Measurements from ENCODE around the gene SLC16A4. TPM values are rescaled to one million over a fixed set of nuclear protein-coding genes. Genes with fewer than 3 reads are reported as not detected.
"Not testable (repeated sequence)": the region's sequence is repeated elsewhere in the genome, so short reads cannot be mapped to it uniquely, and the experiment has no call there.

Gene SLC16A4
- total and polyA plus RNA-seq, 2 donors, result 0.71 to 2.8 TPM

DNA sequence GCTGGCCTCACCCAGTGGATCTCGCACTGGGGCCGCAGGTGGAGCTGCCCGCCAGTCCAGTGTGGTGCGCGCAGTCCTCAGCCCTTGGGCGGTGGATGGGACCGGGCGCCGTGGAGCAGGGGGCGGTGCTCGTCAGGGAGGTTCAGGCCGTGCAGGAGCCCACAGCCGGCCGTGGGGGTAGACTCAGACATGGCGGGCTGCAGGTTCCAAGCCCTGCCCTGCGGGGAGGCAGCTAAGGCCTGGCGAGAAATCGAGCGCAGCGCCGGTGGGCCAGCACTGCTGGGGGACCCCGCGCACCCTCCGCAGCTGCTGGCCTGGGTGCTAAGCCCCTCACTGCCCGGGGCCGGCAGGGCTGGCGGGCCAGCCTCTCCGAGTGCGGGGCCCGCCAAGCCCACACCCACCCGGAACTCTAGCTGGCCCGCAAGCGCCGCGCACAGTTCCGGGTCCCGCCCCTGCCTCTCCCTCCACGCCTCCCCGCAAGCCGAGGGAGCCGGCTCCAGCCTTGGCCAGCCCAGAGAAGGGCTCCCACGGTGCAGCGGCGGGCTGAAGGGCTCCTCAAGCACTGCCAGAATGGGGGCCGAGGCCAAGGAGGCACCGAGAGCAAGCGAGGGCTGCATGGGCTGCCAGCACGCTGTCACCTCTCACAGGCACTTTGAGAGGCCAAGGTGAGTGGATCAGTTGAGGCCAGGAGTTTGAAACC lies 5.6 kb upstream of the SLC16A4 start:
- not testable (repeated sequence) for H3K4me1 ChIP-seq (ENCODE audit: control insufficient read depth in 2 of 2, insufficient read depth in 2 of 2, low read length in 2 of 2); DNase-seq (ENCODE audit: low read depth in 6 of 9, low spot score in 9 of 9); H3K27ac ChIP-seq (ENCODE audit: low read depth in 1 of 2, low read length in 1 of 2); H3K4me3 ChIP-seq (ENCODE audit: low read length in 2 of 2); H3K27me3 ChIP-seq (ENCODE audit: control insufficient read depth in 2 of 2, insufficient read depth in 1 of 2, low read length in 1 of 2); H3K9me3 ChIP-seq (ENCODE audit: control insufficient read depth in 2 of 2, insufficient read depth in 1 of 2, low read length in 1 of 2)
- peaks cover 14 to 33% of the 10 kb centered on the region in 2 donors for H3K36me3 ChIP-seq (ENCODE audit: control insufficient read depth in 2 of 2, insufficient read depth in 2 of 2, low read length in 1 of 2)
- 97% methylated on average over 48 of the region's 48 CpGs for WGBS

DNA sequence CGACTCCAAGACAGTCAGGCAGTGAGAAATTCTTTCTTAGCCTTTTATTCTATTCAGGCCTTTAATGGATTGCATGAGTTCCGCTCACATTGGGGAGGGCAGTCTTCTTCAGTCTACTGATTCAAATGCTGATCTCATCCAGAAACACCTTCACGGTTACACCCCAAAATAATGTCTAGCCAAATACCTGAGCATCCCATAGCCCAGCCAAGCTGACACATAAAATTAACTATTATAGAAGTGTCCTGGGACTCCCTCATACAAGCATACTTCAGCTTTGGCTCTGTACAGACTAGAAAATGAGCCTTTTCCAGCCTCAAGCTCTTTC lies 3.6 kb upstream of the SLC16A4 start:
- Histone ChIP-seq H3K27me3 (ENCODE audit: control insufficient read depth in 2 of 2, insufficient read depth in 1 of 2, low read length in 1 of 2) (no peaks in the 10 kb centered on the region), H3K4me3 (ENCODE audit: low read length in 2 of 2) (no peak overlapping the region), H3K9me3 (ENCODE audit: control insufficient read depth in 2 of 2, insufficient read depth in 1 of 2, low read length in 1 of 2) (no peaks in the 10 kb centered on the region), H3K36me3 (ENCODE audit: control insufficient read depth in 2 of 2, insufficient read depth in 2 of 2, low read length in 1 of 2) (peaks cover 4 to 22% of the 10 kb centered on the region in 2 donors), H3K4me1 (ENCODE audit: control insufficient read depth in 2 of 2, insufficient read depth in 2 of 2, low read length in 2 of 2) (no peaks in the 10 kb centered on the region), H3K27ac (ENCODE audit: low read depth in 1 of 2, low read length in 1 of 2) (no peak overlapping the region)
- DNase-seq (ENCODE audit: low read depth in 6 of 9, low spot score in 9 of 9), result no peak
- 98% methylated on average over 3 of the region's 3 CpGs for WGBS

DNA sequence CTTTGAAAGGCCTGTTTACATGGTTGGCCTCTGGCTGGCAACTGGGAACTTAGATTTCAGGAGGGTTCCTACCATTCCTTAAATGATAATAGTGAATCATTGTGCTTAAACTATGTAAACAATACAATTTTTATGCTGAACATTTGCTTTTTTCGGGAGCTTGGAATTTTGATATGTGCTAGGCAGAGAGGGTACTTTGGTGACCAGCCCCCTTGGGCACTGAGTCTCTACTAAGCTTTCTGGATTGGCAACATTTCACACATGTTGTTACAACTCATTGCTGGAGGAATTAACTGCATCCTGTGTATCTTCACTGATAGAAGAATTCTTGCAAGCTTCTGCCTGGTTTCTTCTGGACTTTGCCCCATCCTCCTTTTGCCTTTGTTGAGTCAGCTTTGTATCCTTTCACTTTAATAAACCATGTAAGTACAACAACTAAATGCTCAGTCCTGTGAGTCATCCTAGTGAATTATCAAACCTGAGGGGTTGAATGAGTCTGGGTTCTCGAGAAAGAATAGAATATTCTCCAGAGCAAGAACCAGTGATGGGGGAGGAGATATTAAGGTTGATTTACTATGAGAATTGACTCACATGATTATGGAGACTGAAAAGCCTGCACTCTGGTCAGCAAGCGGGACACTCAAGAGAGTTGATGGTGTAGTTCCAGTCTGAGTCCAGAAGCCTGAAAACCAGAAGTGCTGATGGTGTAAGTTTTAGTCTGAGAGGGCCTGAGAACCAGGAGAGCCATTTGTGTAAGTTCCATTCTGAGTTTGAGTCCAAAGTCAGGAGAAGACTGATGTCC lies 3.1 kb upstream of the SLC16A4 start:
- no peaks in the 10 kb centered on the region for H3K4me1 ChIP-seq (ENCODE audit: control insufficient read depth in 2 of 2, insufficient read depth in 2 of 2, low read length in 2 of 2)
- H3K4me3 ChIP-seq (ENCODE audit: low read length in 2 of 2), result no peak overlapping the region
- H3K9me3 ChIP-seq (ENCODE audit: control insufficient read depth in 2 of 2, insufficient read depth in 1 of 2, low read length in 1 of 2), result no peaks in the 10 kb centered on the region
- H3K27me3 ChIP-seq (ENCODE audit: control insufficient read depth in 2 of 2, insufficient read depth in 1 of 2, low read length in 1 of 2), result no peaks in the 10 kb centered on the region
- peaks cover 6 to 22% of the 10 kb centered on the region in 2 donors for H3K36me3 ChIP-seq (ENCODE audit: control insufficient read depth in 2 of 2, insufficient read depth in 2 of 2, low read length in 1 of 2)
- WGBS, result 95% methylated on average over 3 of the region's 3 CpGs
- DNase-seq (ENCODE audit: low read depth in 6 of 9, low spot score in 9 of 9), result no peak
- no peak overlapping the region for H3K27ac ChIP-seq (ENCODE audit: low read depth in 1 of 2, low read length in 1 of 2)

DNA sequence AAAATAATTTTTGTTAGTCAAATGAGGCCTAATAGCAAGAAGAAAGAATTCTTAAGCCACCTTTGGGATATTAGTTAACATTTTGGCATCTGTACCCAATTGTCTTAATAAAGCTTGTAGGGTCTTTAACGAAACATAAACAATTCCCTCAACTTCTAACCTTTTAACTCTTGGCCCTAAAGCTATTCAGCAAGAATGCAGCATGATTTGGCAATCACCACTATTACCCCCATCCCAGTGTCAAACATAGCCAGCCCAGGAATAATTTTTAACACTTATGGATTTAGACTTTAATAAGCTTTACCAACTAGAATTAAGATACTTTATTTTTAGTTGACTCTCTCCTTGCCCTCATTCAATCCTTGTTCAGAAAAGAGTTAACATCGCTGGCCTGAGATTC lies 2.5 kb upstream of the SLC16A4 start:
- Histone ChIP-seq H3K27me3 (ENCODE audit: control insufficient read depth in 2 of 2, insufficient read depth in 1 of 2, low read length in 1 of 2) (no peaks in the 10 kb centered on the region), H3K4me1 (ENCODE audit: control insufficient read depth in 2 of 2, insufficient read depth in 2 of 2, low read length in 2 of 2) (no peaks in the 10 kb centered on the region), H3K9me3 (ENCODE audit: control insufficient read depth in 2 of 2, insufficient read depth in 1 of 2, low read length in 1 of 2) (no peaks in the 10 kb centered on the region), H3K36me3 (ENCODE audit: control insufficient read depth in 2 of 2, insufficient read depth in 2 of 2, low read length in 1 of 2) (peaks cover 5 to 18% of the 10 kb centered on the region in 2 donors), H3K27ac (ENCODE audit: low read depth in 1 of 2, low read length in 1 of 2) (no peak overlapping the region), H3K4me3 (ENCODE audit: low read length in 2 of 2) (no peak overlapping the region)
- DNase-seq (ENCODE audit: low read depth in 6 of 9, low spot score in 9 of 9), result no peak
- over 99% methylated on average over 2 of the region's 2 CpGs for WGBS

DNA sequence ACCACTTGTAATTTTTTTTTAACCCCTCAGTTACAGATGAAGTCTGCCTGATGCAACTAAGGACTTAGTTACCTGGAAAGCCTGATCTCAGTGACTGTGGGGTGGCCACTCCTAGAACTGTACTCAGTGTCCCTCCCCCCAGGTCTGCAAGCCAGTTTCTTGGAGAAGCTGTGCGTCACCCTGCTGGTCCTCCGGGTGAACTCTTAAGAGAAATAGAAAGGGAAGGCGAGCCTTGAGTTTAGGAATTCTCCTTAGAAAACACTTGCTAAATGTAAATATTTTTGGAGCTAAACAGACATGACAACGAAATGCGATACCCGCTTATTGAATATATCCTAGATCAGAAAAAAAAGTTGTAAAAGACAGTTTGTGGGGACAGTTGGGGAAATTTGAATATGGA lies 730 bp downstream of the SLC16A4 start:
- no peaks in the 10 kb centered on the region for H3K4me1 ChIP-seq (ENCODE audit: control insufficient read depth in 2 of 2, insufficient read depth in 2 of 2, low read length in 2 of 2)
- 95% methylated on average over 6 of the region's 6 CpGs for WGBS
- H3K9me3 ChIP-seq (ENCODE audit: control insufficient read depth in 2 of 2, insufficient read depth in 1 of 2, low read length in 1 of 2), result no peaks in the 10 kb centered on the region
- no peaks in the 10 kb centered on the region for H3K27me3 ChIP-seq (ENCODE audit: control insufficient read depth in 2 of 2, insufficient read depth in 1 of 2, low read length in 1 of 2)
- peaks cover 9 to 10% of the 10 kb centered on the region in 2 donors for H3K36me3 ChIP-seq (ENCODE audit: control insufficient read depth in 2 of 2, insufficient read depth in 2 of 2, low read length in 1 of 2)
- no peak overlapping the region for H3K27ac ChIP-seq (ENCODE audit: low read depth in 1 of 2, low read length in 1 of 2)
- no peak overlapping the region for H3K4me3 ChIP-seq (ENCODE audit: low read length in 2 of 2)
- no peak for DNase-seq (ENCODE audit: low read depth in 6 of 9, low spot score in 9 of 9)

DNA sequence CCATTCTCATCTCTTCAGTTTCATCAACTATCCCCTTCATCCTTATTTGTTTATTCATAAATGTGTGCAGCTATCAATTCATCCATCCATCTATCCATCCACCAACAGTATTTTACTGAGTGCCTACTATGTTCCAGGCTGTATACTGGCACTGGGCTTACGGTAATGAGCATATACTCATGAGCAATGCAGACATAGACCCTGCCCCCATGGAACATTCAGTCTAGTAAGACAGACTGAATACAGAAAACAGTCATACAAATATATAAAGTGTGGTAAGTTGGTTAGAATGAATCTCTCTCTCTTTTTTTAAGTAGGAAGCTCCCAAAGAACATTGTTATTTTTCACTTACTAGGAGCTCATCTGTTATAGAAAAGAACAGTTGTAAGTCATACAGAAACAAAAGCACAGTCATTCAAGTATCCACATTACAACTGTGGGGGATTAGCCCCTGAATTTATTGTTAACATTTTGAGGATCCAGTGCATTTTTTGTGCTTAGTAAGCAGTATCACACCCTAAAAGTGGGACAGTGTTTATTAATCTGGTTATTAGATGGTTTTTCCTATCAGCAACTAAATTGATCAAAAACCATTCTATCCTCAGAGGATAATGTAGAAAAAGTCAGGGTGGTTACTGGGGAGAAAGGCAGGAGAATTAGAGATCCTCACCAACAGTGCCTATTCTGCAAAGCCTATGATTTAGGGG lies 3.6 kb downstream of the SLC16A4 start:
- Histone ChIP-seq H3K9me3 (ENCODE audit: control insufficient read depth in 2 of 2, insufficient read depth in 1 of 2, low read length in 1 of 2) (no peaks in the 10 kb centered on the region), H3K27me3 (ENCODE audit: control insufficient read depth in 2 of 2, insufficient read depth in 1 of 2, low read length in 1 of 2) (no peaks in the 10 kb centered on the region), H3K4me1 (ENCODE audit: control insufficient read depth in 2 of 2, insufficient read depth in 2 of 2, low read length in 2 of 2) (peaks cover 0 to 3% of the 10 kb centered on the region in 2 donors), H3K36me3 (ENCODE audit: control insufficient read depth in 2 of 2, insufficient read depth in 2 of 2, low read length in 1 of 2) (peaks cover 10 to 16% of the 10 kb centered on the region in 2 donors), H3K27ac (ENCODE audit: low read depth in 1 of 2, low read length in 1 of 2) (no peak overlapping the region), H3K4me3 (ENCODE audit: low read length in 2 of 2) (no peak overlapping the region)
- DNase-seq (ENCODE audit: low read depth in 6 of 9, low spot score in 9 of 9), result no peak
- WGBS, result 99% methylated on average over 1 of the region's 1 CpG

DNA sequence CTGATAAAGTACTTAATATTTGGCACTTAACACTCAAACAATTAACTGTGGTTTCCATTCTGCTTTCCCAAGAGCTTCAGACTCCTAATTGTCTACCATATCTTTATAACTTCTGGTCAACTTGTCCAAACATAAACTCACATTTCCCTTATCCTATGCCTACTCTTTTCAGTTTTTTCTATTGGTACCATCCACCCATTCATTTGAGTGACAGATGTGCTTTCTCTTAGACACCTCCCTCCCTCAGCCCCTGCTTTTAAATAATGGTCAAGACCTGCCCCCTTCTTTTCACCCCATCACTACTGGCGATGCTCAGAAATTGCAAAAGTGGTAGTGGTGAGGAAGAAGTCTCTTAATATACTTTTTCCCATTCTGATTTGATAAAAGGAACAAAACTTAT lies 5.5 kb downstream of the SLC16A4 start:
- Histone ChIP-seq H3K4me1 (ENCODE audit: control insufficient read depth in 2 of 2, insufficient read depth in 2 of 2, low read length in 2 of 2) (peaks cover 0 to 3% of the 10 kb centered on the region in 2 donors), H3K36me3 (ENCODE audit: control insufficient read depth in 2 of 2, insufficient read depth in 2 of 2, low read length in 1 of 2) (peaks cover 12 to 25% of the 10 kb centered on the region in 2 donors), H3K27me3 (ENCODE audit: control insufficient read depth in 2 of 2, insufficient read depth in 1 of 2, low read length in 1 of 2) (no peaks in the 10 kb centered on the region), H3K4me3 (ENCODE audit: low read length in 2 of 2) (no peak overlapping the region), H3K27ac (ENCODE audit: low read depth in 1 of 2, low read length in 1 of 2) (no peak overlapping the region), H3K9me3 (ENCODE audit: control insufficient read depth in 2 of 2, insufficient read depth in 1 of 2, low read length in 1 of 2) (no peaks in the 10 kb centered on the region)
- WGBS, result 98% methylated on average over 1 of the region's 1 CpG
- no peak for DNase-seq (ENCODE audit: low read depth in 6 of 9, low spot score in 9 of 9)

DNA sequence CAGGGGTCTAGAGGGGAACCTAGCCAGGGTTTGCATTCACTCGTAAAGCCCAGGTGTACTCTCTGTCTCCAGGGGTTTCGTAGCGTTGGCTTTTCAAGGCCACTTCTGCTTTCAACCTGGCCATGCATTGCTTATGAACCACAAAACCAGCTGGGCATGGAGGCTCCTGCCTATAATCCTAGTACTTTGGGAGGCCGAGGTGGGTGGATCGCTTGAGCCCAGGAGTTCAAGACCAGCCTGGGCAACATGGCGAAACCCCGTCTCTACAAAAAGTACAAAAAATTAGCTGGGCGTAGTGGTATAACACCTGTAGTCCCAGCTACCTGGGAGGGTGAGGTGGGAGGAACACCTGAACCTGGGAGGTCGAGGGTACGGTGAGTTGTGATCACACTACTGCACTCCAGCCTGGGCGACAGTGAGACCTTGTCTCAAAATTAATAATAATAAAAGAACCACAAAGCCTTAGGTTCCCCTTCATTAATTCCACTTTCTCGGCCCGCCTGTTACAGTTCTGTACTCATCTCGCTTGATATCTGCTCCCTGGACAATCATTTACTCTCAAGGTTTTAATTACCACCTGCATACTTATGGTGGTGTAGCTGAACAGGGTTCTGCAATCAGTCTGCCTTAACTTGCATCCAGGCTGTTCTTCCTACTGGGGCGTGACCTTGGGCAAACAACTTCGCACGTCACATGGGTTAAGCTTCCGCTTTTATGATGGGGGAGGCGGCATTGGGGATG lies 6.1 kb downstream of the SLC16A4 start:
- no peaks in the 10 kb centered on the region for H3K9me3 ChIP-seq (ENCODE audit: control insufficient read depth in 2 of 2, insufficient read depth in 1 of 2, low read length in 1 of 2)
- H3K27ac ChIP-seq (ENCODE audit: low read depth in 1 of 2, low read length in 1 of 2), result no peak overlapping the region
- no peaks in the 10 kb centered on the region for H3K27me3 ChIP-seq (ENCODE audit: control insufficient read depth in 2 of 2, insufficient read depth in 1 of 2, low read length in 1 of 2)
- DNase-seq (ENCODE audit: low read depth in 6 of 9, low spot score in 9 of 9), result no peak
- peaks cover 15 to 25% of the 10 kb centered on the region in 2 donors for H3K36me3 ChIP-seq (ENCODE audit: control insufficient read depth in 2 of 2, insufficient read depth in 2 of 2, low read length in 1 of 2)
- WGBS, result 93% methylated on average over 19 of the region's 19 CpGs
- H3K4me1 ChIP-seq (ENCODE audit: control insufficient read depth in 2 of 2, insufficient read depth in 2 of 2, low read length in 2 of 2), result peaks cover 0 to 3% of the 10 kb centered on the region in 2 donors
- H3K4me3 ChIP-seq (ENCODE audit: low read length in 2 of 2), result no peak overlapping the region

All from thymus (tissue), 11 donors.